AG10803 (cell line): ENCODE results near the gene EML2.

Experiments used
- DNase-seq: peaks from one replicate; pipeline ENCODE4 v3.0.0; 2010; ENCODE audit warnings: low read depth
- H3K4me3 ChIP-seq: 2 replicates; pipeline ENCODE4 v1.5.1; 2011; ENCODE audit warnings: mild to moderate bottlenecking, low read length, control low read depth
- TF ChIP-seq, protein P1 (sequence below): conservative IDR thresholded peaks from 2 replicates; pipeline ENCODE4 v1.5.1; 2011; ENCODE audit warnings: mild to moderate bottlenecking, low read length, control low read depth, inconsistent platforms

Gene EML2

DNA sequence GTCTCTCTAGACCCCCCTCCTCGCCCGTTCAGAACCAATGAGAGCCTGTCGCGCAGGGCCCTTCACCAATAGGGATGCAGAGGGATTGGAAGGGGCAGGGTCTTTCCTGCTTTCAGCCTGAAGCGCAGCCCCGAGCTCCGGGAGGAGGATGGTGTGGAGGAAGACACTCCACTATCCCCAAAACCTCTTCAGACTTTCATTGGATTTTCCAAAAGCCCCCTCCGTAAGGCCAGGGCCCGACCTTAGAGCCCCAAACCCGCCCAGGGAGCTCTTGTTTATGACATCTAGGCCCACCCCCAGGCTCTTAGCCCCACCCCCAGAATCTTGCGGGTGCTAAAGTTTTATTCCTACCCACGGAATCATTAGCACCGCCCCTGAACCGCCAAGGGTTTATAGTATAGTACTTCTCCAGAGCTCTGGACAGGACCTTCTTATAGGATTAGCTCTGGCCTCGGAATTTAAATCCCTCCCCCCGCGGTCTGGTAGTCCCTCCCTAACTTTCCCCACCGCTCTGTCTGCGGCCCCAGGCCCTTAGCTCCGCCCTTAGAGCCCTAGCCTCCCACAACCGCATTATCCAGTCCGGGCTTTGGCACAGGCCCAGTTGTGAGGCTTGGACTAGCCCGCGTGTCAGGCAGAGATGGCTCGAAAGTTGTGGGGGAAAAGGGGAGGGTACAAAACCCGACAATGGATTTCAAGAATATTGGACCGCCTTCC is 6.6 kb upstream of the EML2 start:
- H3K4me3 ChIP-seq: peak overlapping the region; percentile 62
- peak; percentile 70 for DNase-seq
- TF ChIP-seq, protein P1, sequence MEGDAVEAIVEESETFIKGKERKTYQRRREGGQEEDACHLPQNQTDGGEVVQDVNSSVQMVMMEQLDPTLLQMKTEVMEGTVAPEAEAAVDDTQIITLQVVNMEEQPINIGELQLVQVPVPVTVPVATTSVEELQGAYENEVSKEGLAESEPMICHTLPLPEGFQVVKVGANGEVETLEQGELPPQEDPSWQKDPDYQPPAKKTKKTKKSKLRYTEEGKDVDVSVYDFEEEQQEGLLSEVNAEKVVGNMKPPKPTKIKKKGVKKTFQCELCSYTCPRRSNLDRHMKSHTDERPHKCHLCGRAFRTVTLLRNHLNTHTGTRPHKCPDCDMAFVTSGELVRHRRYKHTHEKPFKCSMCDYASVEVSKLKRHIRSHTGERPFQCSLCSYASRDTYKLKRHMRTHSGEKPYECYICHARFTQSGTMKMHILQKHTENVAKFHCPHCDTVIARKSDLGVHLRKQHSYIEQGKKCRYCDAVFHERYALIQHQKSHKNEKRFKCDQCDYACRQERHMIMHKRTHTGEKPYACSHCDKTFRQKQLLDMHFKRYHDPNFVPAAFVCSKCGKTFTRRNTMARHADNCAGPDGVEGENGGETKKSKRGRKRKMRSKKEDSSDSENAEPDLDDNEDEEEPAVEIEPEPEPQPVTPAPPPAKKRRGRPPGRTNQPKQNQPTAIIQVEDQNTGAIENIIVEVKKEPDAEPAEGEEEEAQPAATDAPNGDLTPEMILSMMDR: no peak

DNA sequence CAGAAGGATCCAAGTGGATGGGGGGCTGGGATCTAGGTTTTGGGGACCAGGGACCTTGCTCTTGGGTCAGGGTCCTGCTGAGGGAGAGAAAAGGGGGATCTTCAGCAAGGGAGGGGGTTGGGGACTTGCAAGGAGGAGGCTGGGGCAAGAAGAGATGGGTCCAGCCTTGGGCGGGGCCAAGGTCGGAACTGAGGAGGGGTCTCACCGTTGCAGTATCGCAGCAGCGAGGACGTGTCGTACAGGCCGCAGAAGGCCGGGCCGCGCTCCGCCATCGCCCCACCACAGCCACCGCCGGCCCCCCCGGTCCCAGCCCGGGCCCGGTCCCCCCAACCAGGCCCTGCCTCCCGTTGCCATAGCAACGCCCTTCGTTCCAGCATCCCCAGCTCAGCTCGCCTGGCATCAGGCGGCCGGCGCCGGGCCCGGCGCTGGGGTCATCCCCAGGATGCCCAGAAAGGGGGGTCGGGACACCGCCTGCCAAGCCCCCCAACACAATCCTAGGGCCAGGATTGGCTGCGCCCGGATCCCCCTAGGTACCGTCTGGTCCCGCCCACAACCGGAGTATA is 6.0 kb upstream of the EML2 start:
- no peak for DNase-seq
- TF ChIP-seq, protein P1: no peak
- peak overlapping the region; percentile 62 for H3K4me3 ChIP-seq

DNA sequence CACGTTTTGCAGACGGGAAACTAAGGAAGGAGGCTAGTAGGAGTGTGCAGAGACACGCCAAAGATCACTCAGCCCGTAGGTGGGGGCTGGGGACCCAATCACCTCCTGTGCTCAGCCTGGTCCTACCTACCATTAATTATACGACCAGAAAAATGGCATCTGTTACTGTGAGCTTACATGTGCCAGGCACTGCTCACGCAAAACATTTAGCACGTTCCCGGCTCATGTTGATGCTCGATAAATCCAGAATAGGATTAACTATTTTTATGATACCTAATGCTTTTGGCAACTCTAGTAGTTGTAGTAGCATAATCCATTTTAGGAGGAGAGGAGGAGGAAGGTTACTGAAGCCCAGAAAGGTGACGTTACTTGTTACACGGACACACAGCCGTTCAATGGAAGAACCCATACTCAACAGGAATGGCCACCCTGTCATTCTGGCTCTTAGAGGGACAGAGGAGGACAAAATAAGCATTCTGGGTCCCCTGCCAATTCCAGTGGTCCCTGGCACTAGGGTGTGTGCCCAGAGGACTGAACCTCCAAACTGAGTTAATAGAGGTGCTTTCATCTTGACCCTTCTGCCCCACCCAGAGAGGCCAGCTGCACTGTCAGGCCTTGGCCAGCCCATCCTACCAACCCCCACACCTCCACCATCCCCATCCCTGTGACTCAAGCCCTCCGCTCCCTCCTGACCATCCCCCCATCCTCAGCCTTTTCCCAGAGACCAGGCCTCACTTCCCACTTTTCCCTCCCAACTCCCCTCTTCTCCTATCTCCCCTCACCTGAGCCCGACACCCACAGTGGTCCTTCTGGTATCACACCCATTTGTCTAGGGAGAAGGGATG is 5.0 kb upstream of the EML2 start:
- TF ChIP-seq, protein P1: no peak
- no peak overlapping the region for H3K4me3 ChIP-seq

DNA sequence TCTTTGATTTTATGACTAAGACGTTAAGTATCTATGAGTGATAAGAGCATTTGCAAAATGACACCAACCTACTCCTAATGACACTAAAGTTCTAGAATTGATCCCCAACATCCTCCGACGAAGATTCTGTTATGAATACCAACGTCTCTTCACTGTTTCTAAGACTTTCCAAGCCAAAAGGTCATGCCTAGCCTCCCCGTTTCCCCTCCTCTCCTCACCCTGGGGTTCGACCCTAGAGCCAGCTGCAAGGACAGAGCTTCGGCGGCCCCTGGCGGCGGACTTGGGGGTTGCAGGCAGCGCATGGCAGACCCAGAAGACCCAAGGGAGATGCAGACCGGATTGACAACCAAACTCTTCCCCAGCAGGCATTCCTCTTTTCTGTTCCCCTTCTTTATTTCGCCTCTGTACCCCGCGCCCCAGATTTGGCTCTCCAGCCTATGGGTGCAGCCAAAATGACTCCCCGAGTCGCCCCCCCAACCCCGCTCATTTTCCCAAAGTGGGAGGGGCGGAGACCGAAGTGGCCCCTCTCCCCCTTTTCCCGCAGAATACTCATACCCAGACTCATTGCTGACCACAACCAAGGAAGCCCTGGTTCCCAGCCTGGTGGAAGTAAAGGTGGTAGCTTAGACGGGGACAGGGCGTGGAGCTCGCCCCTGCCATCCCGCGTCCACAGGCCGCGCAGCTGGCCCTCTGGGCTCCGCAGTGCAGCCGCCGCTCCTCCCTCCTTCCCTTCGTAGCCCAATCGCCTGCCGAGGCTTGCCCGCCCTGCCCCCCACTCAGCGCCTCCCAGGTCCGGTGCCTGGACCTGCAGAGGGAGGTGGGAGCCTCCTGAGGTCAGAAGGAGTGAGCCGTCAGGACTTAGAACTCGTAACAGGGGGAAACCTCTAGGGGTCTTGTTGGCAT is 4.1 kb upstream of the EML2 start:
- peak; percentile 64 for DNase-seq
- H3K4me3 ChIP-seq: no peak overlapping the region
- TF ChIP-seq, protein P1: peak; percentile 98

More for the DNA sequence above, 5.0 kb upstream of the EML2 start:
- DNase-seq: no peak

DNA sequence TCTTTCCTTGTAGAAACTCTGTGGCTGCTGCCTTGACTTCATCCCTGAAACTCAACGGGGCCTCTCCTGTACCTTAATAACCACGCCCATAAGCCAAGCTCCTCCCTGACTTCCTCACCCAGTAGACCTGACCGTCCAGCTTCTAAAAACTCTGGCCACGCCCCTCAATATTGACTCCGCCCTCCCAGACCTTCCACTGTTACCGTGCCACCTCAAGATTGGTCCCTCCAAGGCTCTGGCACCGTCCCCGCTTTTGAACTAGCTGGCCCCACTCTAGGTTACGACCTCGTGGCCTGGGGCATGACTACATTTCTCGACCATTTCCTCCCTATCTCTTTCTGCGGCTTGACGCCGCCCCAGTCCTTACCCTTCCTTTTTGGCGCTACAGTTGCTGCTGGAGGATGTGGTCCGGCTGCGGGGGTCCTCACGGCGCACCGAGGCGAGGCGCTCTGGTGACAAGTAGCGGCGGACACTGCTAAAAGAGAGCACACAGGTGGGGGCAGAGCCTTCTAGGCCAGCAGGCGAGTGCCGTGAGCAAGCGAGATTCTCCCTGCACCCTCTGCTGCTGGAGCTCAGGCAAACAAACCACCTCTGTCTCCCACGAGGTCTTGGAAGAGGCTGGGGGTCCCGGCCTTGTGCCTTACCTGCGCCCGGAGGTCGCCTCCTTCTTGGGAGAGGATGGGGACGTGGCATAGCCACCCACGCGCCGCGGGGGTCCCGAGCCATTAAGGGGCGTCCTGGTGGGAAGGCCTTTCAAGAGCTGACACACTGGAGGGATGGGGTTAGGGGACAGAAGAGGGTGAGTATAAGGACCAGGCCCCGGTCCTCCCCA is 2.3 kb upstream of the EML2 start:
- TF ChIP-seq, protein P1: no peak; the same call in 1 of the 2 replicates
- DNase-seq: peak; percentile 48
- H3K4me3 ChIP-seq: peak overlapping the region; percentile 48

DNA sequence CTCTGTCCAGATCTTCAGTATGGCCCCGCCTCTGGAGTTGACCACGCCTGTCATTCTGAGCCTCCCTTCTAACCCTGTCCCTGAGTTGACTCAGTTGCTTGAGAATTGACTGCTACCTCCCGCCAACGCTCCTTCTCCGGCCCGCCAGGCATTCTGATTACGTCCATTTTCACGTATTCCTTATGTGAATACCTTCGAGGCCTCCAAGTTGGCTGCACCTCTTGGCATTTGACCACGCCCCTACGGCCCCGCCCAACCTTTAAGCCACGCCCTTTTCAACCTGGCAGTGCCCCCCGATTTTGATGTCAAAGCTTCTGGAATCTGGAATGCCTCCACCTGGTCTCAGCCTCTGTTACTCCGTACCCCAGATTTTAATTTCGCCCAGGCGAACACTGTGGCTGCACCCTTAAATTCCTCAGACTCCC is 1.7 kb upstream of the EML2 start:
- H3K4me3 ChIP-seq: no peak overlapping the region; the same call in 1 of the 2 replicates
- TF ChIP-seq, protein P1: no peak
- DNase-seq: no peak
